HepG2 (cell line): Measurements from ENCODE around the gene PCSK5. TPM values are rescaled to one million over a fixed set of nuclear protein-coding genes. Genes with fewer than 3 reads are reported as not detected.

ENCODE experiments used
- ATAC-seq: fragments of 200-7000 bp; cut with Tn5 transposase; 3 replicates; pipeline ENCODE4 v1.9.1; 2020; ENCODE audit warnings: mild to moderate bottlenecking, moderate library complexity
- BruUV-seq: library from RNA; stranded (reverse); fragments of 400-500 nt; replicated peaks from 2 replicates; lab custom pipeline; 2021; lab: Mats Ljungman, UMichigan
- CTCF ChIA-PET: fragments of 300-600 bp; formaldehyde crosslinking; extraction: SDS; loops from one replicate; lab custom pipeline; 2021; ENCODE audit warnings: low total read pairs, inconsistent platforms, low intra/inter-chr PET ratio; lab: Yijun Ruan, JAX
- POLR2A ChIA-PET: fragments of 350-600 bp; sonication (Branson Sonifier 250); formaldehyde crosslinking; loops from one replicate; lab custom pipeline; 2020; ENCODE audit warnings: antibody characterized with exemption, inconsistent platforms; lab: Yijun Ruan, JAX
- DNase-seq: peaks from one replicate; pipeline ENCODE4 v3.0.0-alpha.2; 2015; ENCODE audit warnings: low spot score
- FAIRE-seq: peaks from 3 replicates; lab custom pipeline; 2011; peaks lifted over from hg19 to GRCh38; lab: Jason Lieb, UNC
- H2AFZ ChIP-seq: one replicate; pipeline ENCODE4 v1.6.1; 2011; ENCODE audit warnings: low read length, inconsistent platforms
- H3K27ac ChIP-seq: fragments of 300-600 bp; 3 replicates; pipeline ENCODE4 v1.8.0; 2011; ENCODE audit warnings: mixed run types, mild to moderate bottlenecking, mixed read lengths, low read length, inconsistent platforms; ENCODE audit not compliant: insufficient read depth; ENCODE audit errors: extremely low read length
- H3K27me3 ChIP-seq, 2 experiments: fragments of 200-600 bp in 1 of 2; 2 replicates in 1 of 2; 3 replicates in 1 of 2; pipeline versions ENCODE4 v1.6.0 to v1.8.0; 2011; ENCODE audit warnings: low read length in 2 of 2, mild to moderate bottlenecking in 2 of 2, moderate library complexity in 2 of 2, inconsistent platforms in 1 of 2; ENCODE audit not compliant: insufficient read depth in 2 of 2, control insufficient read depth in 1 of 2
- H3K36me3 ChIP-seq, 2 experiments: fragments of 200-600 bp in 1 of 2; replicated peaks in 1 of 2; 2 replicates in 1 of 2; 3 replicates in 1 of 2; pipeline versions ENCODE4 v1.5.1 to v1.8.0; 2011; ENCODE audit warnings: low read length in 2 of 2, inconsistent platforms in 1 of 2; ENCODE audit not compliant: insufficient read depth in 2 of 2, control insufficient read depth in 1 of 2
- H3K4me1 ChIP-seq: 2 replicates; pipeline ENCODE4 v1.5.1; 2012; ENCODE audit warnings: low read length, inconsistent platforms; ENCODE audit not compliant: insufficient read depth
- H3K4me2 ChIP-seq: 2 replicates; pipeline ENCODE4 v1.6.0; 2011; ENCODE audit warnings: low read depth, low read length, inconsistent platforms
- H3K4me3 ChIP-seq, 3 experiments: fragments of 200-600 bp in 1 of 3; sonication (generic), shearing (Covaris generic) in 1 of 3; replicated peaks in 1 of 3; 2 replicates each; pipeline ENCODE4 v1.5.1; 2011 to 2016; ENCODE audit warnings: low read length in 3 of 3, inconsistent platforms in 2 of 3, low read depth in 2 of 3, mild to moderate bottlenecking in 2 of 3, control low read depth in 1 of 3, mixed read lengths in 1 of 3; ENCODE audit not compliant: insufficient read depth in 1 of 3
- H3K79me2 ChIP-seq: one replicate; pipeline ENCODE4 v1.6.1; 2011; ENCODE audit warnings: low read length, inconsistent platforms; ENCODE audit not compliant: insufficient read depth
- H3K9ac ChIP-seq: 2 replicates; pipeline ENCODE4 v1.6.0; 2011; ENCODE audit warnings: mild to moderate bottlenecking, low read depth, low read length, inconsistent platforms; ENCODE audit not compliant: insufficient read depth
- H3K9me3 ChIP-seq: 2 replicates; pipeline ENCODE4 v1.5.1; 2012; ENCODE audit warnings: mild to moderate bottlenecking, low read length
- H4K20me1 ChIP-seq: 2 replicates; pipeline ENCODE4 v1.6.0; 2011; ENCODE audit warnings: inconsistent platforms, mild to moderate bottlenecking, low read length, moderate library complexity; ENCODE audit not compliant: insufficient read depth
- CC2D1A ChIP-seq: sonication (generic); formaldehyde crosslinking; IDR thresholded peaks from 2 replicates; pipeline ENCODE4 v1.8.1; 2023; ENCODE audit warnings: mild to moderate bottlenecking, missing genetic modification reagents
- DZIP1 ChIP-seq: sonication (generic); formaldehyde crosslinking; IDR thresholded peaks from 2 replicates; pipeline ENCODE4 v1.5.0; 2020; ENCODE audit warnings: mild to moderate bottlenecking, missing genetic modification reagents
- IRF2 ChIP-seq: IDR thresholded peaks from 2 replicates; pipeline ENCODE4 v1.6.1; 2018; ENCODE audit warnings: missing genetic modification reagents, missing compliant biosample characterization
- MAFF ChIP-seq: IDR thresholded peaks from 2 replicates; pipeline ENCODE4 v1.6.1; 2011; ENCODE audit warnings: low read depth, low read length, improper control_type of control experiment
- NCOR1 ChIP-seq: fragments of 200-600 bp; sonication (generic); IDR thresholded peaks from 2 replicates; pipeline ENCODE4 v1.7.0; 2017; ENCODE audit warnings: antibody characterized with exemption, low read length, borderline replicate concordance
- RXRB ChIP-seq: IDR thresholded peaks from 2 replicates; pipeline ENCODE4 v1.6.1; 2016; ENCODE audit warnings: borderline replicate concordance, missing genetic modification reagents, missing compliant biosample characterization
- SETDB1 ChIP-seq: sonication (generic); formaldehyde crosslinking; IDR thresholded peaks from 2 replicates; pipeline ENCODE4 v1.5.1; 2020; ENCODE audit warnings: missing genetic modification reagents, mild to moderate bottlenecking, borderline replicate concordance
- SMARCC2 ChIP-seq: fragments of 450-650 bp; IDR thresholded peaks from 2 replicates; pipeline ENCODE4 v1.6.1; 2017; ENCODE audit warnings: antibody characterized with exemption, mild to moderate bottlenecking
- ZBTB14 ChIP-seq: sonication (generic); formaldehyde crosslinking; IDR thresholded peaks from 2 replicates; pipeline ENCODE4 v1.4.0; 2020; ENCODE audit warnings: missing genetic modification reagents
- WGBS: methylation state at CpG from one replicate; pipeline ENCODE4 v1.1.6; 2017; ENCODE audit warnings: low lambda C conversion rate; 5-methylcytosine and 5-hydroxymethylcytosine counted together
- in situ Hi-C: cut with HindIII; loops from 2 replicates; pipeline ENCODE4 v1.10.0; 2017; ENCODE audit warnings: low pct_unique_long_range_greater_than_20kb; ENCODE audit not compliant: extremely low pct_ligation_motif_present
- intact Hi-C: fragments of 100-400 bp; cut with micrococcal nuclease; formaldehyde crosslinking; loops from one replicate; pipeline ENCODE4 v1.10.0; 2022; ENCODE audit not compliant: unreplicated experiment
- polyA plus RNA-seq, 8 experiments: library from polyadenylated mRNA; depleted of rRNA in 3 of 8; stranded (reverse) in 7 of 8; unstranded in 1 of 8; fragments of >200 nt; fragmentation: Illumina TruSeq in 4 of 8; extraction: Trizol in 4 of 8; gene quantifications; 2 replicates each; pipeline versions ENCODE4 v1.2.1 to v1.2.3, GENCODE V29; 2011 to 2016; ENCODE audit warnings: low read depth in 4 of 8, missing spikeins in 1 of 8, mixed read lengths in 1 of 8; ENCODE audit not compliant: insufficient read depth in 1 of 8
- total RNA-seq, 5 experiments: library from RNA; depleted of rRNA; stranded (reverse); fragments of >200 nt; fragmentation: Illumina TruSeq; extraction: Trizol; gene quantifications; 2 replicates each; pipeline ENCODE4 v1.2.3, GENCODE V29; 2016; ENCODE audit warnings: low read depth in 1 of 5
- TF ChIP-seq, protein P1 (sequence below): sonication (generic); formaldehyde crosslinking; IDR thresholded peaks from 2 replicates; pipeline ENCODE4 v1.5.1; 2020; ENCODE audit warnings: mild to moderate bottlenecking, missing genetic modification reagents, borderline replicate concordance
- TF ChIP-seq, protein P2 (sequence below): sonication (generic); formaldehyde crosslinking; IDR thresholded peaks from 2 replicates; pipeline ENCODE4 v1.4.0; 2020; ENCODE audit warnings: mild to moderate bottlenecking, low read depth, missing genetic modification reagents

The PCSK5 gene
- total and polyA plus RNA-seq, 2 of the 13 experiments (the other 11 are each of a cell fraction or from before 2014, with no cell fraction given): 0.55 to 0.66 TPM

DNA sequence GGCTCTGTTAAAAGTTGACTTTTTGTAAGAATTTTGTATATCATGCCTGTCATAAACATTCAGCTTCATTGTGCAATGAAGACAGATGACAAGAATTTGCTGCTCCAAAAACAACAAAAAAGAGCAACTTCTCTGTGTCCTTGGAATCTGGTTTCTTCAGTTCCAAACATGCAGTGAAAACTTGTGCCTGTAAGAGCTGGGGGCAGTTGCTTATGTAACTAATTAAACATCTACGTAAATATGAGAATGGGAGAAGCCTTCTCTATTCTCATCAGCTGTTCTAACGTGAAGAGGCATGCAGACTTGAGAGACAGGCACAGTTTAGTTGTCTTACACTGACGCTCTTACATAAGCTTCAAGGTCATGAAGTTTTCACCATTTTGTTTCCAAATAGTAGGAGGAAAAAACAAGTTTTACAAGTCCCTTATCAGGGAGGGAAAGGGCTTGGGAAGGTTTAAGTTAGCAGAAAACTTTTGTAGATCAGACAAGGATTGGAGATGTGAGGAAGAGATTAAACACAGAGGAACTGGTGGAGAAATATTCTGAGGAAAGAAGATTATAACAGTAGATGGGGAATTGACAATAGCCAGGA, 333.4 kb downstream of the PCSK5 start (continued):
- TF ChIP-seq, protein P1, sequence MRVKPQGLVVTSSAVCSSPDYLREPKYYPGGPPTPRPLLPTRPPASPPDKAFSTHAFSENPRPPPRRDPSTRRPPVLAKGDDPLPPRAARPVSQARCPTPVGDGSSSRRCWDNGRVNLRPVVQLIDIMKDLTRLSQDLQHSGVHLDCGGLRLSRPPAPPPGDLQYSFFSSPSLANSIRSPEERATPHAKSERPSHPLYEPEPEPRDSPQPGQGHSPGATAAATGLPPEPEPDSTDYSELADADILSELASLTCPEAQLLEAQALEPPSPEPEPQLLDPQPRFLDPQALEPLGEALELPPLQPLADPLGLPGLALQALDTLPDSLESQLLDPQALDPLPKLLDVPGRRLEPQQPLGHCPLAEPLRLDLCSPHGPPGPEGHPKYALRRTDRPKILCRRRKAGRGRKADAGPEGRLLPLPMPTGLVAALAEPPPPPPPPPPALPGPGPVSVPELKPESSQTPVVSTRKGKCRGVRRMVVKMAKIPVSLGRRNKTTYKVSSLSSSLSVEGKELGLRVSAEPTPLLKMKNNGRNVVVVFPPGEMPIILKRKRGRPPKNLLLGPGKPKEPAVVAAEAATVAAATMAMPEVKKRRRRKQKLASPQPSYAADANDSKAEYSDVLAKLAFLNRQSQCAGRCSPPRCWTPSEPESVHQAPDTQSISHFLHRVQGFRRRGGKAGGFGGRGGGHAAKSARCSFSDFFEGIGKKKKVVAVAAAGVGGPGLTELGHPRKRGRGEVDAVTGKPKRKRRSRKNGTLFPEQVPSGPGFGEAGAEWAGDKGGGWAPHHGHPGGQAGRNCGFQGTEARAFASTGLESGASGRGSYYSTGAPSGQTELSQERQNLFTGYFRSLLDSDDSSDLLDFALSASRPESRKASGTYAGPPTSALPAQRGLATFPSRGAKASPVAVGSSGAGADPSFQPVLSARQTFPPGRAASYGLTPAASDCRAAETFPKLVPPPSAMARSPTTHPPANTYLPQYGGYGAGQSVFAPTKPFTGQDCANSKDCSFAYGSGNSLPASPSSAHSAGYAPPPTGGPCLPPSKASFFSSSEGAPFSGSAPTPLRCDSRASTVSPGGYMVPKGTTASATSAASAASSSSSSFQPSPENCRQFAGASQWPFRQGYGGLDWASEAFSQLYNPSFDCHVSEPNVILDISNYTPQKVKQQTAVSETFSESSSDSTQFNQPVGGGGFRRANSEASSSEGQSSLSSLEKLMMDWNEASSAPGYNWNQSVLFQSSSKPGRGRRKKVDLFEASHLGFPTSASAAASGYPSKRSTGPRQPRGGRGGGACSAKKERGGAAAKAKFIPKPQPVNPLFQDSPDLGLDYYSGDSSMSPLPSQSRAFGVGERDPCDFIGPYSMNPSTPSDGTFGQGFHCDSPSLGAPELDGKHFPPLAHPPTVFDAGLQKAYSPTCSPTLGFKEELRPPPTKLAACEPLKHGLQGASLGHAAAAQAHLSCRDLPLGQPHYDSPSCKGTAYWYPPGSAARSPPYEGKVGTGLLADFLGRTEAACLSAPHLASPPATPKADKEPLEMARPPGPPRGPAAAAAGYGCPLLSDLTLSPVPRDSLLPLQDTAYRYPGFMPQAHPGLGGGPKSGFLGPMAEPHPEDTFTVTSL (CRISPR knock-in tag): no peak

GRCh38 chr9:76227156-76227555, 336.7 kb downstream of the PCSK5 start:
- intact Hi-C loops: no loop called here
- FAIRE-seq: no peak
- POLR2A ChIA-PET: no interaction called here
- Histone ChIP-seq H3K9ac (no peak overlapping the region), H4K20me1 (no peaks in the 10 kb centered on the region), H3K36me3 (no peaks in the 10 kb centered on the region), H3K27ac (no peak overlapping the region), H3K4me1 (no peaks in the 10 kb centered on the region), H3K9me3 (no peaks in the 10 kb centered on the region), H3K79me2 (no peaks in the 10 kb centered on the region), H3K4me2 (no peak overlapping the region), H3K4me3 (no peak overlapping the region), H2AFZ (no peak overlapping the region), H3K27me3 (no peaks in the 10 kb centered on the region)
- WGBS: 0% methylated on average over 1 of the region's 2 CpGs
- in situ Hi-C loops: no loop called here
- BruUV-seq: no TSS peak
- no peak for ATAC-seq
- no peak for DNase-seq
- CTCF ChIA-PET: no interaction called here
- no peak for TF ChIP-seq DZIP1 (CRISPR knock-in tag)
- TF ChIP-seq, protein P2, sequence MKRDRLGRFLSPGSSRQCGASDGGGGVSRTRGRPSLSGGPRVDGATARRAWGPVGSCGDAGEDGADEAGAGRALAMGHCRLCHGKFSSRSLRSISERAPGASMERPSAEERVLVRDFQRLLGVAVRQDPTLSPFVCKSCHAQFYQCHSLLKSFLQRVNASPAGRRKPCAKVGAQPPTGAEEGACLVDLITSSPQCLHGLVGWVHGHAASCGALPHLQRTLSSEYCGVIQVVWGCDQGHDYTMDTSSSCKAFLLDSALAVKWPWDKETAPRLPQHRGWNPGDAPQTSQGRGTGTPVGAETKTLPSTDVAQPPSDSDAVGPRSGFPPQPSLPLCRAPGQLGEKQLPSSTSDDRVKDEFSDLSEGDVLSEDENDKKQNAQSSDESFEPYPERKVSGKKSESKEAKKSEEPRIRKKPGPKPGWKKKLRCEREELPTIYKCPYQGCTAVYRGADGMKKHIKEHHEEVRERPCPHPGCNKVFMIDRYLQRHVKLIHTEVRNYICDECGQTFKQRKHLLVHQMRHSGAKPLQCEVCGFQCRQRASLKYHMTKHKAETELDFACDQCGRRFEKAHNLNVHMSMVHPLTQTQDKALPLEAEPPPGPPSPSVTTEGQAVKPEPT (CRISPR knock-in tag): no peak
- TF ChIP-seq SMARCC2: no peak
- TF ChIP-seq ZBTB14 (CRISPR knock-in tag): no peak
- no peak for TF ChIP-seq NCOR1
- no peak for TF ChIP-seq RXRB (CRISPR knock-in tag)
- no peak for TF ChIP-seq IRF2 (CRISPR knock-in tag)
- no peak for TF ChIP-seq CC2D1A (CRISPR knock-in tag)
- no peak for TF ChIP-seq MAFF
- no peak for TF ChIP-seq SETDB1 (CRISPR knock-in tag)
